WTC11 (cell line): ENCODE measurements around the gene RBCK1. TPM values are rescaled to one million over a fixed set of nuclear protein-coding genes. Genes with fewer than 3 reads are reported as not detected.
A peak's percentile ranks its signal among the peaks of the same experiment; 100 is the strongest.

Experiments
- ATAC-seq: fragments of 200-7000 bp; cut with Tn5 transposase; 2 replicates; pipeline ENCODE4 v1.10.0; 2021; ENCODE audit warnings: mild to moderate bottlenecking, moderate library complexity
- CTCF ChIA-PET: fragments of 300-600 bp; sonication (Branson Sonifier 250); formaldehyde crosslinking; loops from one replicate; lab custom pipeline; 2021; ENCODE audit warnings: antibody characterized with exemption; lab: Charles Lee
- POLR2A ChIA-PET: fragments of 350-600 bp; sonication (Branson Sonifier 250); formaldehyde crosslinking; loops from one replicate; lab custom pipeline; 2021; ENCODE audit warnings: antibody characterized with exemption; lab: Charles Lee
- DNase-seq: peaks from one replicate; pipeline ENCODE4 v3.0.0; 2021; ENCODE audit warnings: low spot score
- H3K27ac Mint-ChIP-seq: 2 replicates; pipeline ENCODE4 v1.8.0; 2021; ENCODE audit warnings: mixed read lengths
- H3K27me3 Mint-ChIP-seq: 2 replicates; pipeline ENCODE4 v1.8.0; 2021; ENCODE audit warnings: low read depth, mild to moderate bottlenecking, moderate library complexity, mixed read lengths
- H3K36me3 Mint-ChIP-seq: 2 replicates; pipeline ENCODE4 v1.8.0; 2021; ENCODE audit warnings: mixed read lengths
- H3K4me1 Mint-ChIP-seq: 2 replicates; pipeline ENCODE4 v1.8.0; 2022; ENCODE audit warnings: mixed read lengths
- H3K4me3 Mint-ChIP-seq: 2 replicates; pipeline ENCODE4 v1.8.0; 2021; ENCODE audit warnings: mild to moderate bottlenecking, moderate library complexity, mixed read lengths
- H3K9me3 Mint-ChIP-seq: 2 replicates; pipeline ENCODE4 v1.8.0; 2021; ENCODE audit warnings: mixed read lengths
- AR ChIP-seq: fragments of 250-450 bp; sonication (Bioruptor Pico); IDR thresholded peaks from 2 replicates; pipeline ENCODE4 v1.9.0; 2021; ENCODE audit warnings: mild to moderate bottlenecking
- ATF1 ChIP-seq: sonication (generic); formaldehyde crosslinking; IDR thresholded peaks from 2 replicates; pipeline ENCODE4 v1.8.1; 2023; ENCODE audit warnings: mild to moderate bottlenecking, moderate library complexity, missing genetic modification reagents
- E2F1 ChIP-seq: sonication (generic); formaldehyde crosslinking; IDR thresholded peaks from 2 replicates; pipeline ENCODE4 v1.8.0; 2022; ENCODE audit warnings: mild to moderate bottlenecking, missing genetic modification reagents
- ETV6 ChIP-seq: sonication (generic); formaldehyde crosslinking; IDR thresholded peaks from 2 replicates; pipeline ENCODE4 v1.8.1; 2022; ENCODE audit warnings: mild to moderate bottlenecking, missing genetic modification reagents
- FOXJ3 ChIP-seq: sonication (generic); formaldehyde crosslinking; IDR thresholded peaks from 2 replicates; pipeline ENCODE4 v1.9.0; 2021; ENCODE audit warnings: missing genetic modification reagents, mild to moderate bottlenecking, borderline replicate concordance
- FOXP4 ChIP-seq: sonication (generic); formaldehyde crosslinking; IDR thresholded peaks from 2 replicates; pipeline ENCODE4 v1.8.0; 2022; ENCODE audit warnings: mild to moderate bottlenecking, missing genetic modification reagents
- GTF2I ChIP-seq: fragments of 250-450 bp; sonication (Bioruptor Pico); conservative IDR thresholded peaks from 2 replicates; pipeline ENCODE4 v1.4.0; 2021; ENCODE audit warnings: mild to moderate bottlenecking
- MLX ChIP-seq: sonication (generic); formaldehyde crosslinking; IDR thresholded peaks from 2 replicates; pipeline ENCODE4 v1.8.1; 2023; ENCODE audit warnings: mild to moderate bottlenecking, missing genetic modification reagents, moderate library complexity
- NFE2L1 ChIP-seq: sonication (generic); formaldehyde crosslinking; IDR thresholded peaks from 2 replicates; pipeline ENCODE4 v1.8.1; 2023; ENCODE audit warnings: missing genetic modification reagents
- RELA ChIP-seq: sonication (generic); formaldehyde crosslinking; IDR thresholded peaks from 2 replicates; pipeline ENCODE4 v1.8.1; 2022; ENCODE audit warnings: missing genetic modification reagents, mild to moderate bottlenecking, borderline replicate concordance
- SOX15 ChIP-seq: fragments of 250-450 bp; sonication (Bioruptor Pico); IDR thresholded peaks from 2 replicates; pipeline ENCODE4 v1.9.0; 2021; ENCODE audit warnings: mild to moderate bottlenecking
- TCF7 ChIP-seq: sonication (generic); formaldehyde crosslinking; IDR thresholded peaks from 2 replicates; pipeline ENCODE4 v1.8.0; 2022; ENCODE audit warnings: mild to moderate bottlenecking, low read depth, missing genetic modification reagents, moderate library complexity
- TP53 ChIP-seq: sonication (generic); formaldehyde crosslinking; IDR thresholded peaks from 2 replicates; pipeline ENCODE4 v1.8.1; 2023; ENCODE audit warnings: mild to moderate bottlenecking, missing genetic modification reagents
- USF1 ChIP-seq: sonication (generic); formaldehyde crosslinking; IDR thresholded peaks from 2 replicates; pipeline ENCODE4 v1.8.0; 2022; ENCODE audit warnings: mild to moderate bottlenecking, missing genetic modification reagents
- ZNF121 ChIP-seq: sonication (generic); formaldehyde crosslinking; IDR thresholded peaks from 2 replicates; pipeline ENCODE4 v1.8.0; 2023; ENCODE audit warnings: missing genetic modification reagents
- ZNF532 ChIP-seq: fragments of 250-450 bp; sonication (Bioruptor Pico); IDR thresholded peaks from 2 replicates; pipeline ENCODE4 v1.9.0; 2021; ENCODE audit warnings: mild to moderate bottlenecking, borderline replicate concordance
- total RNA-seq: library from RNA; stranded (reverse); gene quantifications from 3 replicates; pipeline ENCODE4 v1.2.3, GENCODE V29; 2021

Gene RBCK1
- total RNA-seq, 1 experiment from 2014 or later = 75.2 TPM

GRCh38 chr20:408843-409696 lies 971 bp downstream of the RBCK1 start:
- no peaks in the 10 kb centered on the region; the same call in 1 of the 2 replicates for H3K27me3 Mint-ChIP-seq
- H3K9me3 Mint-ChIP-seq = peaks cover 12% of the 10 kb centered on the region
- peaks cover 21% of the 10 kb centered on the region for H3K4me1 Mint-ChIP-seq
- H3K36me3 Mint-ChIP-seq = peaks cover 39% of the 10 kb centered on the region
- CTCF ChIA-PET = interaction anchor here (0.9 to 1.0 kb wide), 2 partner anchors 23 to 49 kb away, joined by 3 read pairs; no protein-coding TSS in a partner anchor
- TF ChIP-seq AR (CRISPR knock-in tag) (no peak), ATF1 (CRISPR knock-in tag) (no peak), ZNF532 (no peak), FOXJ3 (no peak), GTF2I (CRISPR knock-in tag) (no peak), NFE2L1 (0 out of 2 replicates have a peak, but pooled peaks have one; percentile 18)
- TF ChIP-seq, all 79 proteins: peak for 1
- POLR2A ChIA-PET = interaction anchor here (0.5 kb wide), 1 partner anchor 19 kb away, joined by 3 read pairs; no protein-coding TSS in a partner anchor
- DNase-seq = no peak
- Mint-ChIP-seq H3K4me3 (peak overlapping the region; percentile 86), H3K27ac (peak overlapping the region; percentile 68; the same call in 1 of the 2 replicates)
- ATAC-seq = no peak

GRCh38 chr20:409697-410559 lies 1.8 kb downstream of the RBCK1 start:
- ChIA-PET CTCF (interaction anchor here (0.9 to 1.0 kb wide), 2 partner anchors 22 to 50 kb away, joined by 3 read pairs; no protein-coding TSS in a partner anchor), POLR2A (interaction anchor here (0.5 to 0.6 kb wide), 2 partner anchors 19 to 34 kb away, joined by 3 read pairs; no protein-coding TSS in a partner anchor)
- H3K27ac Mint-ChIP-seq = 0 out of 2 replicates have a peak overlapping the region, but pooled peaks have one; percentile 29
- DNase-seq = no peak
- peaks cover 39% of the 10 kb centered on the region for H3K36me3 Mint-ChIP-seq
- H3K4me3 Mint-ChIP-seq = peak overlapping the region; percentile 86
- H3K4me1 Mint-ChIP-seq = peaks cover 21% of the 10 kb centered on the region
- H3K27me3 Mint-ChIP-seq = no peaks in the 10 kb centered on the region; the same call in 1 of the 2 replicates
- TF ChIP-seq ETV6 (CRISPR knock-in tag) = no peak
- TF ChIP-seq E2F1 = no peak
- no peak for TF ChIP-seq ZNF121 (CRISPR knock-in tag)
- TF ChIP-seq TP53 = no peak
- TF ChIP-seq TCF7 (CRISPR knock-in tag) = no peak
- no peak for TF ChIP-seq USF1 (CRISPR knock-in tag)
- no peak for TF ChIP-seq FOXP4 (CRISPR knock-in tag)
- no peak for TF ChIP-seq MLX (CRISPR knock-in tag)
- TF ChIP-seq FOXJ3 = no peak
- no peak for TF ChIP-seq SOX15 (CRISPR knock-in tag)
- no peak for TF ChIP-seq RELA
- no peak for TF ChIP-seq GTF2I (CRISPR knock-in tag)
- TF ChIP-seq, all 79 proteins: peak for 0
- ATAC-seq = no peak
- peaks cover 11% of the 10 kb centered on the region for H3K9me3 Mint-ChIP-seq
